H1 (cell line): ENCODE measurements around the gene JMJD7. TPM values are rescaled to one million over a fixed set of nuclear protein-coding genes. Genes with fewer than 3 reads are reported as not detected.

Source experiments
- CTCF ChIA-PET: fragments of 300-600 bp; sonication (Branson Sonifier 250); formaldehyde crosslinking; loops from one replicate; lab custom pipeline; 2021; ENCODE audit not compliant: partially characterized antibody; lab: Charles Lee
- POLR2A ChIA-PET: fragments of 300-600 bp; sonication (Branson Sonifier 250); formaldehyde crosslinking; loops from one replicate; lab custom pipeline; 2021; ENCODE audit warnings: inconsistent platforms; ENCODE audit not compliant: partially characterized antibody; lab: Charles Lee
- DNase-seq, 2 experiments: peaks; one replicate each; pipeline versions ENCODE4 v3.0.0 to v3.0.0-alpha.2; 2010 to 2022; ENCODE audit warnings: low spot score in 2 of 2, low read depth in 1 of 2, mixed read lengths in 1 of 2
- FAIRE-seq: peaks from 2 replicates; lab custom pipeline; 2011; peaks lifted over from hg19 to GRCh38; lab: Jason Lieb, UNC
- H2AFZ ChIP-seq: 2 replicates; pipeline ENCODE4 v1.8.1; 2012; ENCODE audit warnings: low read length, inconsistent platforms
- H2AK5ac ChIP-seq: 2 replicates; pipeline ENCODE4 v1.6.1; 2013; ENCODE audit warnings: low read depth, low read length
- H2BK120ac ChIP-seq: replicated peaks from 2 replicates; pipeline ENCODE3; 2013; ENCODE audit warnings: low read depth, low read length, inconsistent platforms
- H2BK12ac ChIP-seq: 2 replicates; pipeline ENCODE4 v1.6.1; 2013; ENCODE audit warnings: low read depth, low read length
- H2BK15ac ChIP-seq: 2 replicates; pipeline ENCODE4 v1.6.1; 2013; ENCODE audit warnings: low read length
- H2BK20ac ChIP-seq: 2 replicates; pipeline ENCODE4 v1.6.1; 2013; ENCODE audit warnings: low read length
- H2BK5ac ChIP-seq: 2 replicates; pipeline ENCODE4 v1.6.1; 2013; ENCODE audit warnings: low read depth, low read length
- H3K14ac ChIP-seq: 2 replicates; pipeline ENCODE4 v1.6.1; 2013; ENCODE audit warnings: inconsistent platforms; ENCODE audit not compliant: insufficient read length
- H3K18ac ChIP-seq: 2 replicates; pipeline ENCODE4 v1.6.1; 2013; ENCODE audit warnings: low read length; ENCODE audit errors: extremely low read depth
- H3K23ac ChIP-seq: 2 replicates; pipeline ENCODE4 v1.6.1; 2013; ENCODE audit warnings: inconsistent platforms; ENCODE audit not compliant: insufficient read length
- H3K23me2 ChIP-seq: 2 replicates; pipeline ENCODE4 v1.6.1; 2013; ENCODE audit warnings: low read depth, low read length
- H3K27ac ChIP-seq: 2 replicates; pipeline ENCODE4 v1.6.1; 2011; ENCODE audit warnings: low read depth, low read length, inconsistent platforms
- H3K27me3 ChIP-seq, 4 experiments: replicated peaks in 1 of 4; 1 replicate in 1 of 4; 2 replicates in 3 of 4; pipeline versions ENCODE4 v1.6.1 to v1.8.1; 2011 to 2013; ENCODE audit warnings: low read length in 3 of 4, mild to moderate bottlenecking in 3 of 4, inconsistent platforms in 2 of 4, mixed read lengths in 2 of 4, moderate library complexity in 1 of 4; ENCODE audit not compliant: control insufficient read depth in 3 of 4, insufficient read depth in 3 of 4; ENCODE audit errors: extremely low read depth in 1 of 4
- H3K36me3 ChIP-seq, 4 experiments: 2 replicates each; pipeline versions ENCODE4 v1.6.1 to v1.8.1; 2011 to 2013; ENCODE audit warnings: mild to moderate bottlenecking in 4 of 4, low read length in 3 of 4, moderate library complexity in 2 of 4, control low read depth in 1 of 4, inconsistent platforms in 1 of 4; ENCODE audit not compliant: insufficient read depth in 4 of 4, control insufficient read depth in 2 of 4
- H3K4ac ChIP-seq: replicated peaks from 2 replicates; pipeline ENCODE3; 2013; ENCODE audit warnings: low read length, low read depth, mixed read lengths, inconsistent platforms; ENCODE audit not compliant: insufficient read length
- H3K4me1 ChIP-seq, 4 experiments: replicated peaks in 1 of 4; 1 replicate in 1 of 4; 2 replicates in 3 of 4; pipeline versions ENCODE4 v1.6.1 to v1.8.1; 2011 to 2013; ENCODE audit warnings: low read length in 3 of 4, inconsistent platforms in 2 of 4, mixed read lengths in 1 of 4; ENCODE audit not compliant: insufficient read depth in 4 of 4, control insufficient read depth in 3 of 4
- H3K4me2 ChIP-seq, 2 experiments: 2 replicates each; pipeline versions ENCODE4 v1.6.1 to v1.8.1; 2011 to 2013; ENCODE audit warnings: low read depth in 2 of 2, low read length in 2 of 2, control low read depth in 1 of 2, inconsistent platforms in 1 of 2, mild to moderate bottlenecking in 1 of 2; ENCODE audit not compliant: insufficient read depth in 1 of 2
- H3K4me3 ChIP-seq, 4 experiments: fragments of 200-600, 300-600 bp in 1 of 4; sonication (generic), shearing (Covaris generic), sonication (Bioruptor Twin) in 1 of 4; 2 replicates each; pipeline versions ENCODE4 v1.5.1 to v1.8.1; 2011 to 2016; ENCODE audit warnings: low read length in 4 of 4, low read depth in 3 of 4, control low read depth in 2 of 4, inconsistent platforms in 2 of 4, mild to moderate bottlenecking in 2 of 4, mixed read lengths in 1 of 4, moderate library complexity in 1 of 4; ENCODE audit not compliant: insufficient read depth in 2 of 4; ENCODE audit errors: extremely low read depth in 1 of 4
- H3K56ac ChIP-seq: replicated peaks from 2 replicates; pipeline ENCODE3; 2013; ENCODE audit warnings: low read depth, mild to moderate bottlenecking, mixed read lengths, low read length, inconsistent platforms; ENCODE audit not compliant: insufficient read length
- H3K79me1 ChIP-seq: 2 replicates; pipeline ENCODE4 v1.6.1; 2013; ENCODE audit warnings: low read depth, low read length, control low read depth
- H3K79me2 ChIP-seq, 2 experiments: 2 replicates each; pipeline versions ENCODE4 v1.6.1 to v1.8.1; 2012 to 2013; ENCODE audit warnings: low read length in 2 of 2, mild to moderate bottlenecking in 2 of 2, inconsistent platforms in 1 of 2; ENCODE audit not compliant: insufficient read depth in 2 of 2, control insufficient read depth in 1 of 2
- H3K9ac ChIP-seq, 4 experiments: replicated peaks in 1 of 4; 1 replicate in 1 of 4; 2 replicates in 3 of 4; pipeline versions ENCODE4 v1.6.1 to v1.8.1; 2011 to 2013; ENCODE audit warnings: low read depth in 3 of 4, low read length in 3 of 4, control low read depth in 2 of 4, mild to moderate bottlenecking in 2 of 4, moderate library complexity in 2 of 4, inconsistent platforms in 1 of 4; ENCODE audit errors: extremely low read depth in 1 of 4
- H3K9me3 ChIP-seq, 2 experiments: 2 replicates each; pipeline versions ENCODE4 v1.6.1 to v1.8.1; 2012 to 2013; ENCODE audit warnings: mild to moderate bottlenecking in 2 of 2, moderate library complexity in 2 of 2, control low read depth in 1 of 2, inconsistent platforms in 1 of 2, low read depth in 1 of 2, low read length in 1 of 2, mixed read lengths in 1 of 2; ENCODE audit not compliant: insufficient read depth in 2 of 2
- H4K20me1 ChIP-seq, 2 experiments: replicated peaks in 1 of 2; 2 replicates each; pipeline versions ENCODE3 to v1.8.1; 2011 to 2013; ENCODE audit warnings: inconsistent platforms in 2 of 2, low read length in 2 of 2, mild to moderate bottlenecking in 1 of 2; ENCODE audit not compliant: insufficient read depth in 2 of 2, control insufficient read depth in 1 of 2
- H4K5ac ChIP-seq: 2 replicates; pipeline ENCODE4 v1.6.1; 2013; ENCODE audit warnings: low read length, low read depth, mixed read lengths, inconsistent platforms; ENCODE audit not compliant: insufficient read length
- H4K8ac ChIP-seq: 2 replicates; pipeline ENCODE4 v1.8.0; 2013; ENCODE audit warnings: mild to moderate bottlenecking, moderate library complexity, low read length, inconsistent platforms; ENCODE audit not compliant: insufficient read depth; ENCODE audit errors: extremely low read depth
- H4K91ac ChIP-seq: replicated peaks from 2 replicates; pipeline ENCODE3; 2013; ENCODE audit warnings: low read length, mixed read lengths, inconsistent platforms; ENCODE audit not compliant: insufficient read length
- ASH2L ChIP-seq: fragments of 200-600, 300-600 bp; sonication (generic); IDR thresholded peaks from one replicate; pipeline ENCODE4 v1.7.1; 2017; ENCODE audit warnings: low read length
- HDAC2 ChIP-seq, 2 experiments: fragments of 300-600 bp in 1 of 2; sonication (generic) in 1 of 2; IDR thresholded peaks; 2 replicates each; pipeline ENCODE4 v1.6.1; 2011 to 2012; ENCODE audit warnings: low read depth in 2 of 2, low read length in 2 of 2, mild to moderate bottlenecking in 2 of 2, moderate library complexity in 2 of 2, borderline replicate concordance in 1 of 2, inconsistent platforms in 1 of 2
- KDM4A ChIP-seq: IDR thresholded peaks from one replicate; pipeline ENCODE4 v1.7.1; 2012; ENCODE audit warnings: low read depth, mild to moderate bottlenecking, moderate library complexity, low read length, inconsistent platforms; ENCODE audit not compliant: severe bottlenecking
- POLR2A ChIP-seq, 2 experiments: IDR thresholded peaks; 1 replicate in 1 of 2; 2 replicates in 1 of 2; pipeline ENCODE4 v1.6.1; 2011; ENCODE audit warnings: low read depth in 2 of 2, low read length in 2 of 2, mild to moderate bottlenecking in 2 of 2; ENCODE audit errors: control extremely low read depth in 1 of 2
- SIN3A ChIP-seq, 2 experiments: IDR thresholded peaks in 1 of 2; conservative IDR thresholded peaks in 1 of 2; 2 replicates each; pipeline ENCODE4 v1.6.1; 2011 to 2012; ENCODE audit warnings: low read length in 2 of 2, improper control_type of control experiment in 1 of 2, low read depth in 1 of 2, mild to moderate bottlenecking in 1 of 2
- YY1 ChIP-seq: IDR thresholded peaks from 2 replicates; pipeline ENCODE4 v1.6.1; 2011; ENCODE audit warnings: low read depth, mild to moderate bottlenecking, low read length
- WGBS, 2 experiments: shearing (Covaris generic) in 1 of 2; methylation state at CpG; one replicate each; pipeline versions ENCODE4 v1.1.6 to v1.1.7; 2013 to 2015; ENCODE audit warnings: low lambda C conversion rate in 2 of 2, mixed read lengths in 2 of 2, inconsistent platforms in 1 of 2, low coverage in 1 of 2, missing lambda C conversion rate in 1 of 2; ENCODE audit not compliant: insufficient replicate concordance in 2 of 2, insufficient coverage in 1 of 2, insufficient read length in 1 of 2; ENCODE audit errors: extremely low coverage in 1 of 2, missing lambda C conversion rate in 1 of 2; 5-methylcytosine and 5-hydroxymethylcytosine counted together
- long read RNA-seq, 2 experiments: library from RNA in 1 of 2; library from capped mRNA in 1 of 2; stranded (forward); transcript quantifications; one replicate each; pipeline ENCODE4 v2.0.0, GENCODE V29; 2021; ENCODE audit warnings: inconsistent platforms in 1 of 2
- polyA minus RNA-seq, 3 experiments: library from RNA; depleted of rRNA, polyadenylated mRNA; stranded (reverse); fragments of >200 nt; gene quantifications; 1 replicate in 2 of 3; 2 replicates in 1 of 3; pipeline ENCODE4 v1.2.3, GENCODE V29; 2011
- polyA plus RNA-seq, 7 experiments: library from polyadenylated mRNA; depleted of rRNA in 3 of 7; stranded (reverse) in 5 of 7; unstranded in 2 of 7; fragments of >200 nt in 5 of 7; fragments of 200-250 nt in 2 of 7; gene quantifications; 1 replicate in 5 of 7; 2 replicates in 1 of 7; 4 replicates in 1 of 7; pipeline versions ENCODE4 v1.2.1 to v1.2.3, GENCODE V29; 2011 to 2013; ENCODE audit warnings: missing spikeins in 2 of 7, mixed read lengths in 2 of 7
- total RNA-seq: library from RNA; stranded (reverse); fragmentation: NEBNext Ultra II Directional; extraction: Animal tissue kit (Norgen Biotek cat#: 25700); gene quantifications from 2 replicates; pipeline ENCODE4 v1.2.1, GENCODE V29; 2021

The JMJD7 gene
- total RNA-seq (14.7 and 15.0 TPM in 2 replicates), polyA plus RNA-seq (2011; rRNA removed) (20.0 and 21.2 TPM in 2 replicates), polyA minus RNA-seq (2011; rRNA and poly(A)+ RNA removed) (4.8 and 5.2 TPM in 2 replicates)
- 17.1 TPM for polyA plus RNA-seq (2011; cell fraction: cytosol; rRNA removed)
- 28.8 TPM for polyA plus RNA-seq (2011; cell fraction: nucleus; rRNA removed)
- 11.7 to 16.4 TPM (median 15.2 TPM) in 4 replicates for polyA plus RNA-seq (2012, experiment 1 of 2)
- polyA plus RNA-seq (2012, experiment 2 of 2) = 15.2 TPM
- polyA plus RNA-seq (2013, experiment 1 of 2) = 7.5 TPM
- polyA plus RNA-seq (2013, experiment 2 of 2) = 8.5 TPM
- polyA minus RNA-seq (2011; cell fraction: cytosol; rRNA and poly(A)+ RNA removed) = 10.6 TPM
- 6.7 TPM for polyA minus RNA-seq (2011; cell fraction: nucleus; rRNA and poly(A)+ RNA removed)
- long read RNA-seq, experiment 1, partial matches to known transcripts = 1 of 5 reads
- long read RNA-seq, experiment 1, other reads (novel, unspliced or antisense) = 0 of 5 reads
- long read RNA-seq, experiment 2, transcript JMJD7-201 (8 exons, 1,416 nt) = major isoform, 19 of 21 reads
- long read RNA-seq, experiment 2, partial matches to known transcripts = 0 of 21 reads
- long read RNA-seq, experiment 2, other reads (novel, unspliced or antisense) = 1 of 21 reads

GRCh38 chr15:41827880-41828806 lies at the start of gene JMJD7:
Gene JMJD7 (plus strand): TSS chr15:41828092. CDS start chr15:41828125, 33 bp downstream.
- Histone ChIP-seq H3K27me3 (peaks cover 0 to 2% (median 0%) of the 10 kb centered on the region in 4 experiments; a peak in 1 of 7 replicates), H3K79me2 (no peaks in the 10 kb centered on the region), H2BK20ac (no peak within 1 kb of the TSS), H3K23ac (no peak within 1 kb of the TSS), H2BK15ac (no peak within 1 kb of the TSS), H2BK5ac (peak within 1 kb of the TSS; percentile 75; the same call in 1 of the 2 replicates), H3K23me2 (peaks cover 10% of the 10 kb centered on the region; the same call in 1 of the 2 replicates), H3K9ac (peak within 1 kb of the TSS; percentile 48 to 78 (median 76); a peak in 6 of 7 replicates), H3K56ac (peak within 1 kb of the TSS; percentile 32), H2BK120ac (peak within 1 kb of the TSS; percentile 10), H4K91ac (peak within 1 kb of the TSS; percentile 55), H3K4me2 (peak within 1 kb of the TSS; percentile 82 to 89), H3K4ac (peak within 1 kb of the TSS; percentile 82), H2AFZ (peak within 1 kb of the TSS; percentile 65; the same call in 1 of the 2 replicates), H3K9me3 (no peaks in the 10 kb centered on the region), H3K36me3 (peaks cover 0 to 3% (median 0%) of the 10 kb centered on the region in 4 experiments; a peak in 4 of 8 replicates), H2AK5ac (no peak within 1 kb of the TSS), H4K5ac (peak within 1 kb of the TSS; percentile 62), H3K4me3 (peak within 1 kb of the TSS; percentile 86 to 97 (median 96)), H2BK12ac (peak within 1 kb of the TSS; percentile 70; the same call in 1 of the 2 replicates), H4K20me1 (peaks cover 1 to 10% of the 10 kb centered on the region in 2 experiments), H4K8ac (peak within 1 kb of the TSS; percentile 80), H3K4me1 (peaks cover 0 to 4% (median 2%) of the 10 kb centered on the region in 4 experiments; a peak in 4 of 7 replicates), H3K18ac (peak within 1 kb of the TSS; percentile 83), H3K14ac (no peak within 1 kb of the TSS), H3K79me1 (no peaks in the 10 kb centered on the region; the same call in 1 of the 2 replicates), H3K27ac (peak within 1 kb of the TSS; percentile 34; the same call in 1 of the 2 replicates)
- DNase-seq (peak; percentile 59 to 98), FAIRE-seq (no peak)
- POLR2A ChIA-PET = interaction anchor here (0.7 to 2.1 kb wide), 4 partner anchors 9 to 82 kb away, joined by 3 to 6 read pairs (median 3); no protein-coding TSS in a partner anchor
- 3% methylated on average over 41 of the region's 66 CpGs; no CpG with 5 or more reads in 1 of the 2 experiments for WGBS, 2 experiments
- CTCF ChIA-PET = interaction anchor here (1.1 to 2.1 kb wide), 5 partner anchors 10 to 240 kb away, joined by 3 to 6 read pairs (median 4); partner anchors contain the start of genes MAPKBP1 and PLA2G4B
- TF ChIP-seq POLR2A (IDR thresholded peaks at IDR 0.05; ENCODE audit: control extremely low read depth in 1 of 2, low read depth in 2 of 2, low read length in 2 of 2) (peak in 1 of 2 experiments; percentile 74; a peak in 2 of 3 replicates), KDM4A (peak; percentile 96), SIN3A (conservative IDR thresholded peaks at IDR 0.05 in 1 of 2, IDR thresholded peaks at IDR 0.05 in 1 of 2; ENCODE audit: low read depth in 1 of 2, low read length in 2 of 2) (peak; percentile 10 to 78; a peak in 2 of 4 replicates), HDAC2 (IDR thresholded peaks at IDR 0.05; ENCODE audit: borderline replicate concordance in 1 of 2, low read depth in 2 of 2, low read length in 2 of 2) (peak in 1 of 2 experiments; percentile 61; a peak in 1 of 4 replicates), ASH2L (no peak), YY1 (peak; percentile 71)
